Stomach (tissue), 9 donors: ENCODE measurements around the gene NF1. TPM values are rescaled to one million over a fixed set of nuclear protein-coding genes. Genes with fewer than 3 reads are reported as not detected.

Source experiments
- DNase-seq, 2 donors: peaks; one replicate each; pipeline versions ENCODE4 v3.0.0 to v3.0.0-alpha.2; 2013 to 2019
- H3K27ac ChIP-seq, 5 donors: fragments of 200-600 bp in 4 of 5; sonication (generic) in 4 of 5; one replicate each; pipeline ENCODE4 v1.5.1; 2013 to 2019; ENCODE audit warnings: mild to moderate bottlenecking in 1 of 5, moderate library complexity in 1 of 5
- H3K27me3 ChIP-seq, 3 donors: fragments of 200-600 bp; sonication (generic); one replicate each; pipeline ENCODE4 v1.5.1; 2017 to 2019; ENCODE audit warnings: mixed run types in 1 of 3
- H3K36me3 ChIP-seq, 4 donors: fragments of 200-600 bp; sonication (generic); 1 replicate in 3 of 4; 2 replicates in 1 of 4; pipeline ENCODE4 v1.5.1; 2016 to 2019
- H3K4me1 ChIP-seq, 4 donors: fragments of 200-600 bp; sonication (generic); one replicate each; pipeline ENCODE4 v1.5.1; 2016 to 2019
- H3K4me3 ChIP-seq, 4 donors: fragments of 200-600 bp; sonication (generic) in 3 of 4; one replicate each; pipeline ENCODE4 v1.5.1; 2016 to 2019; ENCODE audit warnings: mild to moderate bottlenecking in 1 of 4
- H3K9me3 ChIP-seq, 4 donors: fragments of 200-600 bp; sonication (generic); one replicate each; pipeline ENCODE4 v1.5.1; 2016 to 2019
- EP300 ChIP-seq: sonication (generic); formaldehyde crosslinking; IDR thresholded peaks from one replicate; pipeline ENCODE4 v1.6.1; 2017; ENCODE audit warnings: antibody characterized with exemption
- POLR2A ChIP-seq, 4 donors: fragments of 450-650 bp; IDR thresholded peaks; one replicate each; pipeline ENCODE4 v1.6.1; 2016; ENCODE audit warnings: antibody characterized with exemption in 4 of 4, control low read depth in 2 of 4, mild to moderate bottlenecking in 1 of 4, moderate library complexity in 1 of 4
- POLR2AphosphoS5 ChIP-seq, 3 donors: sonication (generic); formaldehyde crosslinking; IDR thresholded peaks; one replicate each; pipeline ENCODE4 v1.6.1; 2016; ENCODE audit warnings: antibody characterized with exemption in 3 of 3
- WGBS, 5 donors: extraction: QIAGEN DNeasy Blood & Tissue Kit in 3 of 5; methylation state at CpG; one replicate each; pipeline versions ENCODE4 v1.1.5 to v1.1.7; 2013 to 2018; 5-methylcytosine and 5-hydroxymethylcytosine counted together
- intact Hi-C: fragments of 100-400 bp; cut with DNase I; formaldehyde crosslinking; loops from one replicate; pipeline ENCODE4 v1.15.1; 2023; ENCODE audit warnings: low total_unique reads
- polyA plus RNA-seq, 3 donors: library from polyadenylated mRNA; stranded (reverse); fragments of 200-250 nt; gene quantifications; one replicate each; pipeline ENCODE4 v1.2.3, GENCODE V29; 2013
- total RNA-seq, 5 donors: library from RNA; depleted of rRNA; stranded (reverse); fragments of >200 nt; gene quantifications; one replicate each; pipeline versions ENCODE4 v1.1.0 to v1.2.3, GENCODE V29; 2014 to 2016
- TF ChIP-seq, protein P1 (sequence below), 7 experiments: fragments of 450-650 bp in 4 of 7; fragments of 200-600 bp in 3 of 7; sonication (generic) in 3 of 7; IDR thresholded peaks; one replicate each; pipeline ENCODE4 v1.5.1; 2016 to 2019; ENCODE audit warnings: antibody characterized with exemption in 7 of 7, control low read depth in 2 of 7, mild to moderate bottlenecking in 1 of 7
- donor health status: healthy with polysubstance abuse.
- donor health status: Bipolar disorder and iron deficiency.
- donor health status: healthy.

NF1 gene
- total and polyA plus RNA-seq, 8 donors, result 5.2 to 108 (median 50.5) TPM

DNA sequence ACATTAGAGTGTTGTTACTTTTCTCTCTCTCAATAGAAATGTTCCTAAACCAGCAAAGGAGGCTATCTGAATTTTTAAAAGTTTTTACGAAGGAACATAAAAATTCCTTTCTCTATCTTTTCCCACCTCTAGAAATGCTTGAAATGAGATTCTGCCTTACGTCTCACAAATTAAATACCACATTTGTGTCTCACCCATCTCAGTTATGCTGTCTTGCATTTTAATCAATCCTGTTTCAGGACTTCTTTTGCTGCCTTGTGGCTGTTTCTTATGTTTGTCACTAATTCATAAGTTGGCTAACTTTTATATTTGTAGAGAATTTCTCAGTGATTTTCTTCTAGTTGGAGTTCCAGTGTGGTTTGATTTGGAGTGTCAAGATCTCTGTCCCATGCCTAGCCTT, 198.8 kb downstream of the NF1 start:
- intact Hi-C loops, result no loop called here
- 91 to 100% (median 92%) methylated on average over 2 of the region's 2 CpGs for WGBS, 5 donors
- H3K4me1 ChIP-seq, result no peaks in the 10 kb centered on the region
- no peaks in the 10 kb centered on the region for H3K27me3 ChIP-seq
- no peak for TF ChIP-seq EP300
- no peak for TF ChIP-seq POLR2A (IDR thresholded peaks at IDR 0.05)
- TF ChIP-seq, protein P1, sequence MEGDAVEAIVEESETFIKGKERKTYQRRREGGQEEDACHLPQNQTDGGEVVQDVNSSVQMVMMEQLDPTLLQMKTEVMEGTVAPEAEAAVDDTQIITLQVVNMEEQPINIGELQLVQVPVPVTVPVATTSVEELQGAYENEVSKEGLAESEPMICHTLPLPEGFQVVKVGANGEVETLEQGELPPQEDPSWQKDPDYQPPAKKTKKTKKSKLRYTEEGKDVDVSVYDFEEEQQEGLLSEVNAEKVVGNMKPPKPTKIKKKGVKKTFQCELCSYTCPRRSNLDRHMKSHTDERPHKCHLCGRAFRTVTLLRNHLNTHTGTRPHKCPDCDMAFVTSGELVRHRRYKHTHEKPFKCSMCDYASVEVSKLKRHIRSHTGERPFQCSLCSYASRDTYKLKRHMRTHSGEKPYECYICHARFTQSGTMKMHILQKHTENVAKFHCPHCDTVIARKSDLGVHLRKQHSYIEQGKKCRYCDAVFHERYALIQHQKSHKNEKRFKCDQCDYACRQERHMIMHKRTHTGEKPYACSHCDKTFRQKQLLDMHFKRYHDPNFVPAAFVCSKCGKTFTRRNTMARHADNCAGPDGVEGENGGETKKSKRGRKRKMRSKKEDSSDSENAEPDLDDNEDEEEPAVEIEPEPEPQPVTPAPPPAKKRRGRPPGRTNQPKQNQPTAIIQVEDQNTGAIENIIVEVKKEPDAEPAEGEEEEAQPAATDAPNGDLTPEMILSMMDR (IDR thresholded peaks at IDR 0.05), result no peak
- TF ChIP-seq POLR2AphosphoS5 (IDR thresholded peaks at IDR 0.05), result no peak
- H3K36me3 ChIP-seq, result peaks cover 0 to 11% (median 1%) of the 10 kb centered on the region in 4 donors
- no peak overlapping the region for H3K4me3 ChIP-seq
- H3K9me3 ChIP-seq, result no peaks in the 10 kb centered on the region
- no peak for DNase-seq
- no peak overlapping the region for H3K27ac ChIP-seq

DNA sequence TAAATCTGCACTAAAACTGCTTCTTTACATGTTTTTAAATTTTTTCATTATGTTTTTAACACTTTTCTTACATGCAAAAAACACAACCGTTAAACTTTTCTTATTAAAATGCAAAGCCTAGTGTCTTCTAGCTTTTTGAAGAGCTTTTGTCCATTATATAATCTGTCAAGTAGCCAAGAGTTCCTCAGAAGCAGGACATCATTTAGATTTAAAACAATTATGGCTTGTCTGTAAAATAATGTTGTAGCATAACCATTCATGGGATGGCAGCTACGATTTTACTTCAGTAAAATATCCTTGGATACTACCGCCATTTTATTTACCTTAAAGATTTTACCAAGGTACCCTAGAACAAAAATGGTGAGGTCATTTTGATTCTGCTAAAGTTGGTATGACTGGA, 199.5 kb downstream of the NF1 start:
- Histone ChIP-seq H3K36me3 (peaks cover 0 to 11% (median 1%) of the 10 kb centered on the region in 4 donors), H3K27ac (no peak overlapping the region), H3K4me1 (no peaks in the 10 kb centered on the region), H3K9me3 (no peaks in the 10 kb centered on the region), H3K27me3 (no peaks in the 10 kb centered on the region), H3K4me3 (no peak overlapping the region)
- TF ChIP-seq POLR2A (IDR thresholded peaks at IDR 0.05) (no peak), POLR2AphosphoS5 (IDR thresholded peaks at IDR 0.05) (no peak), EP300 (no peak)
- TF ChIP-seq, protein P1 (IDR thresholded peaks at IDR 0.05), result no peak
- WGBS, 5 donors, result 88 to 97% (median 93%) methylated on average over 3 of the region's 3 CpGs
- DNase-seq, result no peak
- intact Hi-C loops, result no loop called here

DNA sequence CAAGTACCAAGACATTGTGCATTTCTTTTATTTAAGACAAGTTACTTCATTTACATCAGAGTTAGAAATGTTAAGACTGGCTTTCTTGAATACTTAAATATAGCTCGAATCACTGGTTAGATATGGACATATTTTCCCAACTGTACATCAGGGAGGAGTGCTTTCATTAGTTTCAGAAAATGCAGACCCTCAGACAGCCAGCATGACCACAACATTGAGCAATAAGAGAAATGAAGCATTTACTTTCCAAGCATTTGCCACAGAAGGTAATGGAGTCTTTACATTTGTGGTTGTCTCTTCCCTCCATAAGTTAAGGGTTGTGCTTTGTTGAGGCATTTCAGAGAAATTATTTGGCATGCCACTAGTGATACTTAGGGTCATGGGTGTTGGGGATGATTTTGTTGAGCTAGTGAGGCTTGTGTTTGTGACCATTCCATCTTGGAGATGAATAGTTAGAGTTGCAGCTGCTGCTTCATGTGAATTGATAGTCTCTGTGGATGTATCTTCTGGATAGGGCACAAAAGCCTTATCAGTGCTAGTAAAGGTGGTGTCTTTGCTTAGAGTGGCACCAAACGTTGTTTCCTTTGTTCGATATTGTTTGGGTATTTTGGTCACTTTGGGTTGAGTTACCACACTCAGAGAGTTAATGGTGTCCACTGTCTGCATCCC, 200.2 kb downstream of the NF1 start:
- Histone ChIP-seq H3K4me1 (no peaks in the 10 kb centered on the region), H3K9me3 (no peaks in the 10 kb centered on the region)
- WGBS, 5 donors, result 72 to 86% (median 75%) methylated on average over 3 of the region's 3 CpGs

DNA sequence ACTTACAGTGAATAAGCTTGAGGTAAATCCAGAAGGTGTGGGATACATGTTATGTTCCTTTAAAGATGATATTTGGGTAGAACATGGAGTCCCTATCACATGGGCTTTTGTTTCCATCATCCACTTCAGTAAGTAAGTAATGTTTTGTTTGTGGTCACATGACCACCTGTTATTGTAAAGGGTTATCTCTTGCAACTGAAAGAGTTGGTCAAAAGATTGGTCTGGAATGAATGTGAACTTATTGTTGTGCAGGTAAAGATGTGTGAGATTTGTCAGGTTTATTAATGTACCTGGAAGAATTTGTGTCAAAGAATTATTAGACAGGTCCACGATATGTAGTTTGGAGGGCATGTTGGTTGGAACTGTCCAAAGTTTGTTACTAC, 200.7 kb downstream of the NF1 start:
- 85 to 95% (median 91%) methylated on average over 1 of the region's 1 CpG for WGBS, 5 donors
- TF ChIP-seq POLR2A (IDR thresholded peaks at IDR 0.05) (no peak), EP300 (no peak), POLR2AphosphoS5 (IDR thresholded peaks at IDR 0.05) (no peak)
- TF ChIP-seq, protein P1 (IDR thresholded peaks at IDR 0.05), result no peak
- Histone ChIP-seq H3K4me1 (no peaks in the 10 kb centered on the region), H3K27me3 (no peaks in the 10 kb centered on the region), H3K27ac (no peak overlapping the region), H3K9me3 (no peaks in the 10 kb centered on the region), H3K4me3 (no peak overlapping the region), H3K36me3 (peaks cover 0 to 11% (median 1%) of the 10 kb centered on the region in 4 donors)
- no peak for DNase-seq
- intact Hi-C loops, result no loop called here

More for the DNA sequence above, 200.2 kb downstream of the NF1 start:
- intact Hi-C loops, result no loop called here
- no peak overlapping the region for H3K27ac ChIP-seq
- H3K36me3 ChIP-seq, result peaks cover 0 to 11% (median 1%) of the 10 kb centered on the region in 4 donors
- no peak for DNase-seq
- TF ChIP-seq POLR2A (IDR thresholded peaks at IDR 0.05) (no peak), EP300 (no peak), POLR2AphosphoS5 (IDR thresholded peaks at IDR 0.05) (no peak)
- TF ChIP-seq, protein P1 (IDR thresholded peaks at IDR 0.05), result no peak
- no peak overlapping the region for H3K4me3 ChIP-seq
- no peaks in the 10 kb centered on the region for H3K27me3 ChIP-seq
